MM.1S (cell line): ENCODE results near the gene PEDS1.

Experiments used
- DNase-seq: peaks from one replicate; pipeline ENCODE4 v3.0.0-alpha.2; 2015
- H2AFZ ChIP-seq: fragments of 300-600 bp; sonication (generic); 2 replicates; pipeline ENCODE4 v1.6.0; 2016; ENCODE audit warnings: antibody characterized with exemption, low read length
- H3F3A ChIP-seq: fragments of 300-600 bp; sonication (generic); 2 replicates; pipeline ENCODE4 v1.6.1; 2016; ENCODE audit warnings: mild to moderate bottlenecking, antibody characterized with exemption, low read length, moderate library complexity, mixed read lengths; ENCODE audit not compliant: insufficient read depth
- H3K27ac ChIP-seq: fragments of 300-600 bp; sonication (generic); 2 replicates; pipeline ENCODE4 v1.5.1; 2016; ENCODE audit warnings: mild to moderate bottlenecking, low read length
- H3K27me3 ChIP-seq: fragments of 300-600 bp; sonication (generic); replicated peaks from 2 replicates; pipeline ENCODE4 v1.6.0; 2016; ENCODE audit warnings: low read length; ENCODE audit not compliant: insufficient read depth
- H3K36me3 ChIP-seq: fragments of 300-600 bp; sonication (generic); replicated peaks from 2 replicates; pipeline ENCODE4 v1.6.1; 2016; ENCODE audit warnings: mild to moderate bottlenecking, low read length, mixed read lengths; ENCODE audit not compliant: insufficient read depth
- H3K4me1 ChIP-seq: fragments of 300-600 bp; sonication (generic); 2 replicates; pipeline ENCODE4 v1.6.1; 2016; ENCODE audit warnings: low read length, mixed read lengths
- H3K4me2 ChIP-seq: fragments of 300-600 bp; sonication (generic); 2 replicates; pipeline ENCODE4 v1.6.0; 2016; ENCODE audit warnings: low read depth, low read length
- H3K4me3 ChIP-seq: fragments of 300-600 bp; sonication (generic); 2 replicates; pipeline ENCODE4 v1.5.1; 2016; ENCODE audit warnings: low read length, mixed read lengths
- H3K79me2 ChIP-seq: fragments of 300-600 bp; sonication (generic); 2 replicates; pipeline ENCODE4 v1.6.1; 2016; ENCODE audit warnings: mixed run types, low read length, mixed read lengths
- H3K9ac ChIP-seq: fragments of 300-600 bp; sonication (generic); 2 replicates; pipeline ENCODE4 v1.6.1; 2016; ENCODE audit warnings: low read length, mixed read lengths
- H3K9me2 ChIP-seq: fragments of 300-600 bp; sonication (generic); replicated peaks from 2 replicates; pipeline ENCODE4 v1.6.1; 2016; ENCODE audit warnings: mild to moderate bottlenecking, low read length, mixed read lengths; ENCODE audit not compliant: insufficient read depth
- H3K9me3 ChIP-seq: fragments of 300-600 bp; sonication (generic); replicated peaks from 2 replicates; pipeline ENCODE4 v1.6.1; 2016; ENCODE audit warnings: mild to moderate bottlenecking, low read length, mixed read lengths; ENCODE audit not compliant: insufficient read depth
- H4K20me1 ChIP-seq: fragments of 300-600 bp; sonication (generic); 2 replicates; pipeline ENCODE4 v1.6.1; 2016; ENCODE audit warnings: mild to moderate bottlenecking, low read length, moderate library complexity, mixed read lengths; ENCODE audit not compliant: insufficient read depth
- EZH2 ChIP-seq: fragments of 300-600 bp; sonication (generic); optimal IDR thresholded peaks from 2 replicates; pipeline ENCODE3; 2017; ENCODE audit warnings: low read depth, mild to moderate bottlenecking, antibody characterized with exemption, low read length, mixed read lengths
- EZH2phosphoT487 ChIP-seq: fragments of 300-600 bp; sonication (generic); IDR thresholded peaks from 2 replicates; pipeline ENCODE4 v1.6.1; 2018; ENCODE audit warnings: antibody characterized with exemption, low read length
- TF ChIP-seq, protein P1 (sequence below): fragments of 300-600 bp; sonication (generic); IDR thresholded peaks from 2 replicates; pipeline ENCODE4 v1.5.1; 2016; ENCODE audit warnings: antibody characterized with exemption, low read length, mixed read lengths

Gene PEDS1

DNA sequence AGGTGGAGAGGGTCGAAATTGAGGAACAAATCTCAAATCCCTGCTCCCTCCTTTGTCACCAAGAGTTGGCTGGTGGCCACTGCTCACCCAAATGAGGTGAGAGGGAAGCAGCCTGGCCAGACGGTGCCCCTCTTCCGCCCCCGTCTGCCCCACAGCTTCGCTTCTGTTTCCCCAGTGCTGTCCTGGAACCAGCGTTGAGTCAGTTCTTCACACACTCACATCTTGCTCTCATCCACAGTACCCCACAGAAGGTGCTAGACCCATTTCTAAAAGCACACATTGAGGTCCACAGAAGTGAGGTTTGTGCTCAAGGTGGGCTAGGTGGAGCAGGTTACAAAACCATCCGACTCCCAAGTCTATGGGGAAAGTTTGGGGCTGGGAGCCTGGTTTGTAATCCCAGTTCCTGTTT lies 40.9 kb upstream of the PEDS1 start:
- Histone ChIP-seq H3K27ac (no peak overlapping the region), H3K4me2 (no peak overlapping the region), H3K36me3 (0 out of 2 replicates have a peak, but pooled peaks cover 3% of the 10 kb centered on the region), H4K20me1 (no peaks in the 10 kb centered on the region), H3K79me2 (peaks cover 23% of the 10 kb centered on the region), H3F3A (0 out of 2 replicates have a peak, but pooled peaks cover 11% of the 10 kb centered on the region), H3K9ac (no peak overlapping the region), H3K27me3 (no peaks in the 10 kb centered on the region), H3K9me3 (no peaks in the 10 kb centered on the region), H3K9me2 (no peaks in the 10 kb centered on the region), H3K4me3 (no peak overlapping the region), H2AFZ (no peak overlapping the region), H3K4me1 (peaks cover 8% of the 10 kb centered on the region; the same call in 1 of the 2 replicates)
- TF ChIP-seq, protein P1, sequence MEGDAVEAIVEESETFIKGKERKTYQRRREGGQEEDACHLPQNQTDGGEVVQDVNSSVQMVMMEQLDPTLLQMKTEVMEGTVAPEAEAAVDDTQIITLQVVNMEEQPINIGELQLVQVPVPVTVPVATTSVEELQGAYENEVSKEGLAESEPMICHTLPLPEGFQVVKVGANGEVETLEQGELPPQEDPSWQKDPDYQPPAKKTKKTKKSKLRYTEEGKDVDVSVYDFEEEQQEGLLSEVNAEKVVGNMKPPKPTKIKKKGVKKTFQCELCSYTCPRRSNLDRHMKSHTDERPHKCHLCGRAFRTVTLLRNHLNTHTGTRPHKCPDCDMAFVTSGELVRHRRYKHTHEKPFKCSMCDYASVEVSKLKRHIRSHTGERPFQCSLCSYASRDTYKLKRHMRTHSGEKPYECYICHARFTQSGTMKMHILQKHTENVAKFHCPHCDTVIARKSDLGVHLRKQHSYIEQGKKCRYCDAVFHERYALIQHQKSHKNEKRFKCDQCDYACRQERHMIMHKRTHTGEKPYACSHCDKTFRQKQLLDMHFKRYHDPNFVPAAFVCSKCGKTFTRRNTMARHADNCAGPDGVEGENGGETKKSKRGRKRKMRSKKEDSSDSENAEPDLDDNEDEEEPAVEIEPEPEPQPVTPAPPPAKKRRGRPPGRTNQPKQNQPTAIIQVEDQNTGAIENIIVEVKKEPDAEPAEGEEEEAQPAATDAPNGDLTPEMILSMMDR: no peak
- TF ChIP-seq EZH2: no peak
- no peak for TF ChIP-seq EZH2phosphoT487
- DNase-seq: no peak

GRCh38 chr20:50193836-50194421 lies 40.4 kb upstream of the PEDS1 start:
- Histone ChIP-seq H3K9me2 (no peaks in the 10 kb centered on the region), H2AFZ (no peak overlapping the region), H3K4me3 (no peak overlapping the region), H3K27ac (no peak overlapping the region), H3K36me3 (0 out of 2 replicates have a peak, but pooled peaks cover 3% of the 10 kb centered on the region), H3K9ac (no peak overlapping the region), H3K4me2 (peak overlapping the region; percentile 90; the same call in 1 of the 2 replicates), H3F3A (0 out of 2 replicates have a peak, but pooled peaks cover 11% of the 10 kb centered on the region), H3K27me3 (no peaks in the 10 kb centered on the region), H3K4me1 (peaks cover 8% of the 10 kb centered on the region; the same call in 1 of the 2 replicates), H4K20me1 (no peaks in the 10 kb centered on the region), H3K79me2 (peaks cover 23% of the 10 kb centered on the region), H3K9me3 (no peaks in the 10 kb centered on the region)
- DNase-seq: no peak
- TF ChIP-seq, protein P1: no peak
- TF ChIP-seq EZH2phosphoT487: no peak
- no peak for TF ChIP-seq EZH2

- Histone ChIP-seq H3F3A (0 out of 2 replicates have a peak, but pooled peaks cover 11% of the 10 kb centered on the region), H3K27me3 (no peaks in the 10 kb centered on the region), H3K9me3 (no peaks in the 10 kb centered on the region), H3K4me1 (peaks cover 8% of the 10 kb centered on the region; the same call in 1 of the 2 replicates), H2AFZ (no peak overlapping the region), H3K4me3 (peak overlapping the region; percentile 64), H3K27ac (no peak overlapping the region), H4K20me1 (no peaks in the 10 kb centered on the region), H3K9ac (peak overlapping the region; percentile 64), H3K9me2 (no peaks in the 10 kb centered on the region), H3K36me3 (0 out of 2 replicates have a peak, but pooled peaks cover 3% of the 10 kb centered on the region), H3K4me2 (peak overlapping the region; percentile 90), H3K79me2 (peaks cover 23% of the 10 kb centered on the region)
- no peak for DNase-seq
- TF ChIP-seq EZH2phosphoT487: no peak
- TF ChIP-seq, protein P1: no peak
- no peak for TF ChIP-seq EZH2
These were observed 39.8 kb upstream of the PEDS1 start for GRCh38 chr20:50193199-50193835.
